ENCODE data around the gene PLEKHM2. TPM values are rescaled to one million over a fixed set of nuclear protein-coding genes. Genes with fewer than 3 reads are reported as not detected.
"Not testable (repeated sequence)": the region's sequence is repeated elsewhere in the genome, so short reads cannot be mapped to it uniquely, and the experiment has no call there.

Gene PLEKHM2
- total RNA-seq, 2 donors from 2014 or later: 32.7 to 37.2 TPM

DNA sequence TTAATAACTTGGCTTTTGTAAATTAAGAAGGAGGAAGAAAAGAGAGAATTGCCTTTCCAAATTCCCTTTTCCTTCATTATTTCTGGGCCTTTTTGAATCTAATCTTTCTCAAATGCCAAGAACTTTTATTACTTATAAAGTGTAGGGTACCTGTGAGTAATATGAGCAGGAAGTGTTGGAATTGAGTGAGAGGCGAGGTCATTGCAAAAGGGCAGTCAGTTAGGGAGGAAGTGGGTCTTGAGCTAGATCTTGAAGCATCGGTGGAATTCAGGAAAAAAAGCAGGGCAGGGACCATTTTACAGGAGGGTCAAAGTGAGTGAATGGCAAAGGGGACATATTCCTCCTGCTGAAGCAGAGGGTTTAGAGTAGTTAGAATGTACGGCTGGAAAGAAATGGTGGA, 43.5 kb upstream of the PLEKHM2 start:
- Histone ChIP-seq H3K27ac (no peak overlapping the region), H3K9me3 (no peaks in the 10 kb centered on the region), H3K4me1 (no peaks in the 10 kb centered on the region), H3K27me3 (no peaks in the 10 kb centered on the region), H3K4me3 (no peak overlapping the region), H3K9ac (ENCODE audit: low read depth in 2 of 2, low read length in 2 of 2) (no peak overlapping the region), H3K36me3 (peaks cover 2% of the 10 kb centered on the region)
- TF ChIP-seq, protein P1, sequence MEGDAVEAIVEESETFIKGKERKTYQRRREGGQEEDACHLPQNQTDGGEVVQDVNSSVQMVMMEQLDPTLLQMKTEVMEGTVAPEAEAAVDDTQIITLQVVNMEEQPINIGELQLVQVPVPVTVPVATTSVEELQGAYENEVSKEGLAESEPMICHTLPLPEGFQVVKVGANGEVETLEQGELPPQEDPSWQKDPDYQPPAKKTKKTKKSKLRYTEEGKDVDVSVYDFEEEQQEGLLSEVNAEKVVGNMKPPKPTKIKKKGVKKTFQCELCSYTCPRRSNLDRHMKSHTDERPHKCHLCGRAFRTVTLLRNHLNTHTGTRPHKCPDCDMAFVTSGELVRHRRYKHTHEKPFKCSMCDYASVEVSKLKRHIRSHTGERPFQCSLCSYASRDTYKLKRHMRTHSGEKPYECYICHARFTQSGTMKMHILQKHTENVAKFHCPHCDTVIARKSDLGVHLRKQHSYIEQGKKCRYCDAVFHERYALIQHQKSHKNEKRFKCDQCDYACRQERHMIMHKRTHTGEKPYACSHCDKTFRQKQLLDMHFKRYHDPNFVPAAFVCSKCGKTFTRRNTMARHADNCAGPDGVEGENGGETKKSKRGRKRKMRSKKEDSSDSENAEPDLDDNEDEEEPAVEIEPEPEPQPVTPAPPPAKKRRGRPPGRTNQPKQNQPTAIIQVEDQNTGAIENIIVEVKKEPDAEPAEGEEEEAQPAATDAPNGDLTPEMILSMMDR (IDR thresholded peaks at IDR 0.05): no peak
- no peak for DNase-seq
- intact Hi-C loops (cut with DNase I): no loop called here

- H3K36me3 ChIP-seq: no peaks in the 10 kb centered on the region
- no peak overlapping the region for H3K4me3 ChIP-seq
- TF ChIP-seq, protein P1 (IDR thresholded peaks at IDR 0.05): no peak
- no peaks in the 10 kb centered on the region for H3K9me3 ChIP-seq
- H3K27me3 ChIP-seq: no peaks in the 10 kb centered on the region
- no peak for DNase-seq
- no peak overlapping the region for H3K27ac ChIP-seq
- intact Hi-C loops (cut with DNase I): no loop called here
- H3K4me1 ChIP-seq: no peaks in the 10 kb centered on the region
- H3K9ac ChIP-seq (ENCODE audit: low read depth in 2 of 2, low read length in 2 of 2): no peak overlapping the region
These were observed 34.2 kb upstream of the PLEKHM2 start for GRCh38 chr1:15649937-15650336.

- Histone ChIP-seq H3K27ac (no peak overlapping the region), H3K9ac (ENCODE audit: low read depth in 2 of 2, low read length in 2 of 2) (no peak overlapping the region), H3K27me3 (no peaks in the 10 kb centered on the region), H3K4me3 (no peak overlapping the region), H3K36me3 (no peaks in the 10 kb centered on the region), H3K4me1 (no peaks in the 10 kb centered on the region), H3K9me3 (no peaks in the 10 kb centered on the region)
- no peak for DNase-seq
- intact Hi-C loops (cut with DNase I): no loop called here
- TF ChIP-seq, protein P1 (IDR thresholded peaks at IDR 0.05): no peak
These were observed 33.7 kb upstream of the PLEKHM2 start for GRCh38 chr1:15650433-15650832.

DNA sequence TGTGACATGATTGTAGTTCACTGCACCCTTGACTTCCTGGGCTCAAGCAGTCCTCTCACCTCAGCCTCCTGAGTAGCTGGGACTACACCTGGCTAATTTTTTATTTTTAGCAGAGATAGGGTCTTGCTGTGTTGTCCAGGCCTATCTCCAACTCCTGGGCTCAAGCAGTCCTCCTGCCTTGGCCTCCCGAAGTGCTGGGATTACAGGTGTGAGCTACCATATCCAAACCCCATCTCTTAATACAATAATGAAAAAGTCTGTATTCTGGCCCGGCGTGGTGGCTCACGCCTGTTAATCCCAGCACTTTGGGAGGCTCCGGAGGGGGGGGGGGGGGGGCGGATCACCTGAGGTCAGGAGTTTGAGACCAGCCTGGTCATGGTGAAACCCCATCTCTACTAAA, 32.0 kb upstream of the PLEKHM2 start:
- H3K4me3 ChIP-seq; H3K4me1 ChIP-seq; DNase-seq; H3K9me3 ChIP-seq; H3K27me3 ChIP-seq; H3K27ac ChIP-seq; intact Hi-C loops (cut with DNase I); H3K36me3 ChIP-seq; H3K9ac ChIP-seq (ENCODE audit: low read depth in 2 of 2, low read length in 2 of 2): not testable (repeated sequence)

GRCh38 chr1:15654091-15654690, 29.9 kb upstream of the PLEKHM2 start:
- H3K36me3 ChIP-seq: no peaks in the 10 kb centered on the region
- H3K27me3 ChIP-seq: no peaks in the 10 kb centered on the region
- no peaks in the 10 kb centered on the region for H3K4me1 ChIP-seq
- TF ChIP-seq, protein P1 (IDR thresholded peaks at IDR 0.05): no peak
- no peaks in the 10 kb centered on the region for H3K9me3 ChIP-seq
- H3K9ac ChIP-seq (ENCODE audit: low read depth in 2 of 2, low read length in 2 of 2): no peak overlapping the region
- H3K4me3 ChIP-seq: no peak overlapping the region
- H3K27ac ChIP-seq: no peak overlapping the region
- DNase-seq: no peak
- intact Hi-C loops (cut with DNase I): no loop called here

GRCh38 chr1:15656464-15656863, 27.7 kb upstream of the PLEKHM2 start:
- H3K27ac ChIP-seq: no peak overlapping the region
- intact Hi-C loops (cut with DNase I): no loop called here
- H3K9ac ChIP-seq (ENCODE audit: low read depth in 2 of 2, low read length in 2 of 2): no peak overlapping the region
- no peak for DNase-seq
- no peaks in the 10 kb centered on the region for H3K36me3 ChIP-seq
- no peaks in the 10 kb centered on the region for H3K27me3 ChIP-seq
- no peaks in the 10 kb centered on the region for H3K9me3 ChIP-seq
- no peaks in the 10 kb centered on the region for H3K4me1 ChIP-seq
- TF ChIP-seq, protein P1 (IDR thresholded peaks at IDR 0.05): no peak
- no peak overlapping the region for H3K4me3 ChIP-seq

Data from colonic mucosa (tissue), 4 donors.